H9 (cell line): ENCODE measurements around the gene CCDC38. TPM values are rescaled to one million over a fixed set of nuclear protein-coding genes. Genes with fewer than 3 reads are reported as not detected.

Source experiments
- DNase-seq: peaks from one replicate; pipeline ENCODE4 v3.0.0-alpha.2; 2017
- H2AFZ ChIP-seq: one replicate; pipeline ENCODE4 v1.6.1; 2013; ENCODE audit warnings: mild to moderate bottlenecking, low read length, control low read depth, moderate library complexity
- H2AK5ac ChIP-seq: 2 replicates; pipeline ENCODE4 v1.6.1; 2013; ENCODE audit warnings: low read length, control low read depth, mixed read lengths; ENCODE audit not compliant: insufficient read length
- H2BK120ac ChIP-seq: one replicate; pipeline ENCODE4 v1.6.1; 2013; ENCODE audit warnings: low read depth, mild to moderate bottlenecking, low read length, control low read depth, inconsistent platforms; ENCODE audit not compliant: poor library complexity, severe bottlenecking
- H2BK12ac ChIP-seq: 2 replicates; pipeline ENCODE4 v1.6.1; 2013; ENCODE audit warnings: low read length, control low read depth, mixed read lengths, low read depth; ENCODE audit not compliant: insufficient read length
- H2BK15ac ChIP-seq: 2 replicates; pipeline ENCODE4 v1.6.1; 2013; ENCODE audit warnings: low read depth, low read length, control low read depth
- H2BK20ac ChIP-seq: one replicate; pipeline ENCODE4 v1.6.1; 2013; ENCODE audit warnings: low read depth, mild to moderate bottlenecking, low read length, control low read depth, inconsistent platforms; ENCODE audit not compliant: poor library complexity, severe bottlenecking
- H2BK5ac ChIP-seq: 2 replicates; pipeline ENCODE4 v1.6.1; 2013; ENCODE audit warnings: low read length, control low read depth, mixed read lengths; ENCODE audit not compliant: insufficient read length
- H3K14ac ChIP-seq: 2 replicates; pipeline ENCODE4 v1.6.1; 2013; ENCODE audit warnings: low read length, control low read depth; ENCODE audit not compliant: insufficient read depth
- H3K18ac ChIP-seq: 2 replicates; pipeline ENCODE4 v1.6.1; 2013; ENCODE audit warnings: low read depth, mild to moderate bottlenecking, mixed read lengths, low read length, control low read depth; ENCODE audit not compliant: insufficient read length
- H3K23ac ChIP-seq: 2 replicates; pipeline ENCODE4 v1.6.1; 2013; ENCODE audit warnings: low read length, control low read depth, mixed read lengths, low read depth; ENCODE audit not compliant: insufficient read length
- H3K23me2 ChIP-seq: 2 replicates; pipeline ENCODE4 v1.6.1; 2013; ENCODE audit warnings: low read depth, mild to moderate bottlenecking, mixed read lengths, low read length, control low read depth; ENCODE audit not compliant: insufficient read length, poor library complexity, severe bottlenecking
- H3K27ac ChIP-seq: 2 replicates; pipeline ENCODE4 v1.5.1; 2013; ENCODE audit warnings: low read length, control low read depth, mixed read lengths, low read depth; ENCODE audit not compliant: insufficient read length
- H3K27me3 ChIP-seq: 2 replicates; pipeline ENCODE4 v1.6.1; 2013; ENCODE audit warnings: low read length, control low read depth, inconsistent platforms; ENCODE audit not compliant: insufficient read depth
- H3K4ac ChIP-seq: 2 replicates; pipeline ENCODE4 v1.6.1; 2013; ENCODE audit warnings: low read depth, mild to moderate bottlenecking, control low read depth, inconsistent platforms, low read length, moderate library complexity
- H3K4me1 ChIP-seq: 2 replicates; pipeline ENCODE4 v1.6.1; 2013; ENCODE audit warnings: low read length, control low read depth, inconsistent platforms; ENCODE audit not compliant: insufficient read depth
- H3K4me2 ChIP-seq: 2 replicates; pipeline ENCODE4 v1.6.1; 2013; ENCODE audit warnings: low read length, control low read depth, mixed read lengths; ENCODE audit not compliant: insufficient read length, insufficient read depth
- H3K56ac ChIP-seq: 2 replicates; pipeline ENCODE4 v1.6.1; 2013; ENCODE audit warnings: low read depth, mild to moderate bottlenecking, mixed read lengths, low read length, control low read depth; ENCODE audit not compliant: insufficient read length
- H3K79me1 ChIP-seq: 2 replicates; pipeline ENCODE4 v1.6.1; 2013; ENCODE audit warnings: low read depth, mild to moderate bottlenecking, moderate library complexity, low read length, control low read depth, inconsistent platforms; ENCODE audit not compliant: insufficient read depth, poor library complexity, severe bottlenecking
- H3K79me2 ChIP-seq: 2 replicates; pipeline ENCODE4 v1.6.1; 2013; ENCODE audit warnings: low read length, control low read depth, inconsistent platforms; ENCODE audit not compliant: insufficient read depth
- H3K9ac ChIP-seq: 2 replicates; pipeline ENCODE4 v1.6.1; 2013; ENCODE audit warnings: low read length, control low read depth, mixed read lengths; ENCODE audit not compliant: insufficient read length; ENCODE audit errors: extremely low read depth
- H3K9me3 ChIP-seq: one replicate; pipeline ENCODE4 v1.6.1; 2013; ENCODE audit warnings: low read depth, low read length, inconsistent platforms; ENCODE audit not compliant: control insufficient read depth
- H3T11ph ChIP-seq: one replicate; pipeline ENCODE4 v1.6.1; 2013; ENCODE audit warnings: mild to moderate bottlenecking, low read length, control low read depth, inconsistent platforms
- H4K20me1 ChIP-seq: one replicate; pipeline ENCODE4 v1.6.1; 2013; ENCODE audit not compliant: control insufficient read depth, insufficient read length, insufficient read depth
- H4K5ac ChIP-seq: 2 replicates; pipeline ENCODE4 v1.6.1; 2013; ENCODE audit warnings: low read depth, mild to moderate bottlenecking, mixed read lengths, low read length, control low read depth; ENCODE audit not compliant: insufficient read length
- H4K8ac ChIP-seq: replicated peaks from 2 replicates; pipeline ENCODE4 v1.6.1; 2013; ENCODE audit warnings: low read length, control low read depth, mixed read lengths, low read depth; ENCODE audit not compliant: insufficient read length
- H4K91ac ChIP-seq: 2 replicates; pipeline ENCODE4 v1.6.1; 2013; ENCODE audit warnings: low read depth, mild to moderate bottlenecking, moderate library complexity, mixed read lengths, low read length, control low read depth; ENCODE audit not compliant: insufficient read length
- H3K27ac Mint-ChIP-seq, 3 experiments: 2 replicates in 2 of 3; 3 replicates in 1 of 3; pipeline ENCODE4 v1.8.0; 2020 to 2021; ENCODE audit warnings: mixed read lengths in 3 of 3, mild to moderate bottlenecking in 1 of 3, moderate library complexity in 1 of 3
- H3K27me3 Mint-ChIP-seq: 2 replicates; pipeline ENCODE4 v1.8.0; 2021; ENCODE audit warnings: low read depth, mild to moderate bottlenecking, moderate library complexity, mixed read lengths
- H3K36me3 Mint-ChIP-seq, 3 experiments: 2 replicates in 2 of 3; 3 replicates in 1 of 3; pipeline ENCODE4 v1.8.0; 2020 to 2021; ENCODE audit warnings: low read depth in 3 of 3, mixed read lengths in 3 of 3; ENCODE audit not compliant: insufficient read depth in 1 of 3
- H3K4me1 Mint-ChIP-seq, 2 experiments: 2 replicates each; pipeline ENCODE4 v1.8.0; 2020; ENCODE audit warnings: mixed read lengths in 2 of 2
- H3K4me3 Mint-ChIP-seq, 2 experiments: 2 replicates in 1 of 2; 3 replicates in 1 of 2; pipeline ENCODE4 v1.8.0; 2020 to 2021; ENCODE audit warnings: mild to moderate bottlenecking in 2 of 2, mixed read lengths in 2 of 2, moderate library complexity in 1 of 2
- H3K9me3 Mint-ChIP-seq, 2 experiments: 2 replicates in 1 of 2; 3 replicates in 1 of 2; pipeline ENCODE4 v1.8.0; 2020; ENCODE audit warnings: mild to moderate bottlenecking in 2 of 2, mixed read lengths in 2 of 2, moderate library complexity in 1 of 2
- CTCF ChIP-seq: fragments of 200-600 bp; sonication (generic); conservative IDR thresholded peaks from 3 replicates; pipeline ENCODE4 v1.8.0; 2021; ENCODE audit warnings: antibody characterized with exemption, mild to moderate bottlenecking
- WGBS: extraction: QIAGEN DNeasy Blood & Tissue Kit; methylation state at CpG from one replicate; pipeline ENCODE4 v1.1.7; 2013; ENCODE audit warnings: missing lambda C conversion rate, low lambda C conversion rate, mixed read lengths; ENCODE audit not compliant: insufficient read length; ENCODE audit errors: extremely low coverage; 5-methylcytosine and 5-hydroxymethylcytosine counted together
- total RNA-seq: library from RNA; stranded (reverse); gene quantifications from 2 replicates; pipeline ENCODE4 v1.2.1, GENCODE V29; 2021

The CCDC38 gene
- total RNA-seq, 1 experiment from 2014 or later, result not detected

GRCh38 chr12:95953000-95953399 lies 10.6 kb upstream of the CCDC38 start:
- no peaks in the 10 kb centered on the region; the same call in 1 of the 2 replicates for H3K4me1 ChIP-seq

More at GRCh38 chr12:95953000-95953399, 10.6 kb upstream of the CCDC38 start:
- no peak overlapping the region for H3K18ac ChIP-seq
- H2BK12ac ChIP-seq, result no peak overlapping the region
- no peak overlapping the region for H2BK120ac ChIP-seq
- H2BK5ac ChIP-seq, result no peak overlapping the region
- no peak overlapping the region for H4K91ac ChIP-seq
- H3K27ac Mint-ChIP-seq, result no peak overlapping the region
- no peak overlapping the region for H3K4ac ChIP-seq
- no peak overlapping the region for H3K23ac ChIP-seq
- H4K5ac ChIP-seq, result no peak overlapping the region
- no peaks in the 10 kb centered on the region for H3K27me3 ChIP-seq
- H2BK20ac ChIP-seq, result no peak overlapping the region
- H3K36me3 Mint-ChIP-seq, result peaks cover 0 to 8% (median 0%) of the 10 kb centered on the region in 3 experiments; a peak in 1 of 7 replicates
- no peak for TF ChIP-seq CTCF
- no peak overlapping the region for H2AFZ ChIP-seq
- H3K27me3 Mint-ChIP-seq, result no peaks in the 10 kb centered on the region; the same call in 1 of the 2 replicates
- H4K8ac ChIP-seq, result no peak overlapping the region
- no peak overlapping the region for H3K27ac ChIP-seq
- no CpG with 5 or more reads among the region's 1 CpG for WGBS
- no peak overlapping the region for H2BK15ac ChIP-seq
- H3K14ac ChIP-seq, result no peak overlapping the region
- no peak overlapping the region for H3K4me3 Mint-ChIP-seq
- peaks cover 34 to 44% of the 10 kb centered on the region in 2 experiments for H3K4me1 Mint-ChIP-seq
- no peaks in the 10 kb centered on the region for H4K20me1 ChIP-seq
- no peak overlapping the region for H3K4me2 ChIP-seq
- no peak overlapping the region for H2AK5ac ChIP-seq
- H3K9me3 ChIP-seq, result no peaks in the 10 kb centered on the region
- no peak overlapping the region for H3K9ac ChIP-seq
- H3K79me2 ChIP-seq, result no peaks in the 10 kb centered on the region
- H3K79me1 ChIP-seq, result no peaks in the 10 kb centered on the region
- DNase-seq, result no peak
- H3T11ph ChIP-seq, result no peak overlapping the region
- peaks cover 0 to 4% of the 10 kb centered on the region in 2 experiments; a peak in 2 of 5 replicates for H3K9me3 Mint-ChIP-seq
- H3K23me2 ChIP-seq, result no peaks in the 10 kb centered on the region
- H3K56ac ChIP-seq, result no peak overlapping the region
